SK-N-SH treated with all-trans-retinoic acid at 6 μM for 48 hours (cell line): ENCODE data around the gene SERTAD2.

ENCODE experiments used
- ATAC-seq: fragments of 200-7000 bp; cut with Tn5 transposase; 3 replicates; pipeline ENCODE4 v1.9.1; 2020; ENCODE audit warnings: mild to moderate bottlenecking, moderate library complexity
- ARNTL ChIP-seq: fragments of 450-650 bp; formaldehyde crosslinking; IDR thresholded peaks from 2 replicates; pipeline ENCODE4 v1.5.0; 2020; ENCODE audit warnings: low read depth, mild to moderate bottlenecking, moderate library complexity, borderline replicate concordance
- BACH2 ChIP-seq: fragments of 250-450 bp; sonication (Bioruptor Pico); IDR thresholded peaks from 2 replicates; pipeline ENCODE4 v1.9.0; 2021; ENCODE audit warnings: mild to moderate bottlenecking, borderline replicate concordance
- CSDC2 ChIP-seq: fragments of 250-450 bp; sonication (Bioruptor Pico); IDR thresholded peaks from 2 replicates; pipeline ENCODE4 v1.5.0; 2020; ENCODE audit warnings: mild to moderate bottlenecking, moderate library complexity
- ESRRG ChIP-seq: fragments of 250-450 bp; sonication (Bioruptor Pico); IDR thresholded peaks from 2 replicates; pipeline ENCODE4 v1.6.1; 2021; ENCODE audit warnings: mild to moderate bottlenecking
- GLIS3 ChIP-seq: fragments of 250-450 bp; sonication (Bioruptor Pico); IDR thresholded peaks from 2 replicates; pipeline ENCODE4 v1.5.0; 2020; ENCODE audit warnings: mild to moderate bottlenecking, moderate library complexity
- ISL1 ChIP-seq: fragments of 250-450 bp; sonication (Bioruptor Pico); IDR thresholded peaks from 2 replicates; pipeline ENCODE4 v2.1.2; 2022; ENCODE audit warnings: mild to moderate bottlenecking, moderate library complexity
- OSR1 ChIP-seq: fragments of 250-450 bp; sonication (Bioruptor Pico); IDR thresholded peaks from 2 replicates; pipeline ENCODE4 v1.8.0; 2022; ENCODE audit warnings: moderate library complexity, mild to moderate bottlenecking, inconsistent platforms
- PPARA ChIP-seq: fragments of 250-450 bp; sonication (Bioruptor Pico); IDR thresholded peaks from 2 replicates; pipeline ENCODE4 v1.5.0; 2020; ENCODE audit warnings: mild to moderate bottlenecking, borderline replicate concordance
- SNAI2 ChIP-seq: fragments of 250-450 bp; sonication (Bioruptor Pico); IDR thresholded peaks from 2 replicates; pipeline ENCODE4 v1.5.0; 2020; ENCODE audit warnings: mild to moderate bottlenecking, moderate library complexity
- TCF4 ChIP-seq: fragments of 250-450 bp; sonication (Bioruptor Pico); IDR thresholded peaks from 2 replicates; pipeline ENCODE4 v1.8.0; 2021; ENCODE audit warnings: mild to moderate bottlenecking, moderate library complexity, borderline replicate concordance
- TOX ChIP-seq: fragments of 250-450 bp; sonication (Bioruptor Pico); IDR thresholded peaks from 2 replicates; pipeline ENCODE4 v1.8.0; 2021; ENCODE audit warnings: mild to moderate bottlenecking, moderate library complexity, borderline replicate concordance
- ZC3H10 ChIP-seq: fragments of 250-450 bp; sonication (Bioruptor Pico); IDR thresholded peaks from 2 replicates; pipeline ENCODE4 v1.5.1; 2021; ENCODE audit warnings: mild to moderate bottlenecking, moderate library complexity
- ZFP30 ChIP-seq: fragments of 450-650 bp; formaldehyde crosslinking; IDR thresholded peaks from 2 replicates; pipeline ENCODE4 v1.5.0; 2022; ENCODE audit warnings: mild to moderate bottlenecking, moderate library complexity
- ZNF565 ChIP-seq: fragments of 450-650 bp; formaldehyde crosslinking; conservative IDR thresholded peaks from 2 replicates; pipeline ENCODE4 v1.5.0; 2020; ENCODE audit warnings: low read depth, mild to moderate bottlenecking, moderate library complexity
- ZNF8 ChIP-seq: fragments of 450-650 bp; formaldehyde crosslinking; IDR thresholded peaks from 2 replicates; pipeline ENCODE4 v1.5.0; 2020; ENCODE audit warnings: mild to moderate bottlenecking, moderate library complexity
- TF ChIP-seq, protein P1 (sequence below): fragments of 250-450 bp; sonication (Bioruptor Pico); IDR thresholded peaks from 2 replicates; pipeline ENCODE4 v1.5.1; 2020; ENCODE audit warnings: low read depth, mild to moderate bottlenecking, moderate library complexity
- TF ChIP-seq, protein P2 (sequence below): fragments of 250-450 bp; sonication (Bioruptor Pico); IDR thresholded peaks from 2 replicates; pipeline ENCODE4 v1.5.0; 2020; ENCODE audit warnings: mild to moderate bottlenecking, moderate library complexity
- TF ChIP-seq, protein P3 (sequence below): fragments of 250-450 bp; sonication (Bioruptor Pico); IDR thresholded peaks from 2 replicates; pipeline ENCODE4 v1.8.0; 2020; ENCODE audit warnings: mild to moderate bottlenecking, moderate library complexity, borderline replicate concordance
- TF ChIP-seq, protein P4 (sequence below): fragments of 250-450 bp; sonication (Bioruptor Pico); IDR thresholded peaks from 2 replicates; pipeline ENCODE4 v1.5.1; 2021; ENCODE audit warnings: mild to moderate bottlenecking, moderate library complexity
- TF ChIP-seq, protein P5 (sequence below): fragments of 250-450 bp; sonication (Bioruptor Pico); IDR thresholded peaks from 2 replicates; pipeline ENCODE4 v1.8.0; 2021; ENCODE audit warnings: low read depth, mild to moderate bottlenecking, moderate library complexity, borderline replicate concordance

The SERTAD2 gene

DNA sequence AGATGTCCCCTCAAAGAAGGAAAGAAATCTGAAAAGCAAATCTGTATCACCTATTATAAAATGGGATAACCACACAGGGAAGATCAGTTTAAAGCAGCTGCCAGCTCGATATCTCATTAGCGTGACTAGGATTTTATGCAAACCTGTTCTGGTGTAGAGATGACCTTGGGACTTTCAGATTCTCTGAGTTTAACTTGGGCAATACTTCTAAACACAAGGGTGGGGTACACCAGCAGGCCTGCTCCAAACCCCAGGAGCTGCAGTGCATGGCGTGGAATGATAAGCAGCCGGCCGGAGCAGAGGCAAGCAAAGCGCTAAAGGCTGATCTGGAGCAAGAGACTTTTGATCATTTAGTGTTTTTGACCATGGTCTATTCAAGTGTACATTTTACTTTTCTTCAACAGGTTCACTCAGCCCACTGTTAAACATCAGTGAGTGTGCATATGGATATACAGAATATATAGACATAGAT, 4.7 kb downstream of the SERTAD2 start:
- TF ChIP-seq TOX (CRISPR knock-in tag) (no peak), GLIS3 (CRISPR knock-in tag) (no peak), ISL1 (no peak), PPARA (CRISPR knock-in tag) (no peak), ZNF565 (CRISPR knock-in tag) (no peak), TCF4 (CRISPR knock-in tag) (no peak), ZFP30 (no peak), BACH2 (no peak), OSR1 (CRISPR knock-in tag) (no peak), ZC3H10 (CRISPR knock-in tag) (no peak), ARNTL (no peak), ZNF8 (CRISPR knock-in tag) (no peak)
- TF ChIP-seq, protein P1, sequence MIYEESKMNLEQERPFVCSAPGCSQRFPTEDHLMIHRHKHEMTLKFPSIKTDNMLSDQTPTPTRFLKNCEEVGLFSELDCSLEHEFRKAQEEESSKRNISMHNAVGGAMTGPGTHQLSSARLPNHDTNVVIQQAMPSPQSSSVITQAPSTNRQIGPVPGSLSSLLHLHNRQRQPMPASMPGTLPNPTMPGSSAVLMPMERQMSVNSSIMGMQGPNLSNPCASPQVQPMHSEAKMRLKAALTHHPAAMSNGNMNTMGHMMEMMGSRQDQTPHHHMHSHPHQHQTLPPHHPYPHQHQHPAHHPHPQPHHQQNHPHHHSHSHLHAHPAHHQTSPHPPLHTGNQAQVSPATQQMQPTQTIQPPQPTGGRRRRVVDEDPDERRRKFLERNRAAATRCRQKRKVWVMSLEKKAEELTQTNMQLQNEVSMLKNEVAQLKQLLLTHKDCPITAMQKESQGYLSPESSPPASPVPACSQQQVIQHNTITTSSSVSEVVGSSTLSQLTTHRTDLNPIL (CRISPR knock-in tag), result no peak
- TF ChIP-seq, protein P2, sequence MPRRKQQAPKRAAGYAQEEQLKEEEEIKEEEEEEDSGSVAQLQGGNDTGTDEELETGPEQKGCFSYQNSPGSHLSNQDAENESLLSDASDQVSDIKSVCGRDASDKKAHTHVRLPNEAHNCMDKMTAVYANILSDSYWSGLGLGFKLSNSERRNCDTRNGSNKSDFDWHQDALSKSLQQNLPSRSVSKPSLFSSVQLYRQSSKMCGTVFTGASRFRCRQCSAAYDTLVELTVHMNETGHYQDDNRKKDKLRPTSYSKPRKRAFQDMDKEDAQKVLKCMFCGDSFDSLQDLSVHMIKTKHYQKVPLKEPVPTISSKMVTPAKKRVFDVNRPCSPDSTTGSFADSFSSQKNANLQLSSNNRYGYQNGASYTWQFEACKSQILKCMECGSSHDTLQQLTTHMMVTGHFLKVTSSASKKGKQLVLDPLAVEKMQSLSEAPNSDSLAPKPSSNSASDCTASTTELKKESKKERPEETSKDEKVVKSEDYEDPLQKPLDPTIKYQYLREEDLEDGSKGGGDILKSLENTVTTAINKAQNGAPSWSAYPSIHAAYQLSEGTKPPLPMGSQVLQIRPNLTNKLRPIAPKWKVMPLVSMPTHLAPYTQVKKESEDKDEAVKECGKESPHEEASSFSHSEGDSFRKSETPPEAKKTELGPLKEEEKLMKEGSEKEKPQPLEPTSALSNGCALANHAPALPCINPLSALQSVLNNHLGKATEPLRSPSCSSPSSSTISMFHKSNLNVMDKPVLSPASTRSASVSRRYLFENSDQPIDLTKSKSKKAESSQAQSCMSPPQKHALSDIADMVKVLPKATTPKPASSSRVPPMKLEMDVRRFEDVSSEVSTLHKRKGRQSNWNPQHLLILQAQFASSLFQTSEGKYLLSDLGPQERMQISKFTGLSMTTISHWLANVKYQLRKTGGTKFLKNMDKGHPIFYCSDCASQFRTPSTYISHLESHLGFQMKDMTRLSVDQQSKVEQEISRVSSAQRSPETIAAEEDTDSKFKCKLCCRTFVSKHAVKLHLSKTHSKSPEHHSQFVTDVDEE, result no peak
- TF ChIP-seq, protein P3, sequence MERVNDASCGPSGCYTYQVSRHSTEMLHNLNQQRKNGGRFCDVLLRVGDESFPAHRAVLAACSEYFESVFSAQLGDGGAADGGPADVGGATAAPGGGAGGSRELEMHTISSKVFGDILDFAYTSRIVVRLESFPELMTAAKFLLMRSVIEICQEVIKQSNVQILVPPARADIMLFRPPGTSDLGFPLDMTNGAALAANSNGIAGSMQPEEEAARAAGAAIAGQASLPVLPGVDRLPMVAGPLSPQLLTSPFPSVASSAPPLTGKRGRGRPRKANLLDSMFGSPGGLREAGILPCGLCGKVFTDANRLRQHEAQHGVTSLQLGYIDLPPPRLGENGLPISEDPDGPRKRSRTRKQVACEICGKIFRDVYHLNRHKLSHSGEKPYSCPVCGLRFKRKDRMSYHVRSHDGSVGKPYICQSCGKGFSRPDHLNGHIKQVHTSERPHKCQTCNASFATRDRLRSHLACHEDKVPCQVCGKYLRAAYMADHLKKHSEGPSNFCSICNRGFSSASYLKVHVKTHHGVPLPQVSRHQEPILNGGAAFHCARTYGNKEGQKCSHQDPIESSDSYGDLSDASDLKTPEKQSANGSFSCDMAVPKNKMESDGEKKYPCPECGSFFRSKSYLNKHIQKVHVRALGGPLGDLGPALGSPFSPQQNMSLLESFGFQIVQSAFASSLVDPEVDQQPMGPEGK, result no peak
- TF ChIP-seq, protein P4, sequence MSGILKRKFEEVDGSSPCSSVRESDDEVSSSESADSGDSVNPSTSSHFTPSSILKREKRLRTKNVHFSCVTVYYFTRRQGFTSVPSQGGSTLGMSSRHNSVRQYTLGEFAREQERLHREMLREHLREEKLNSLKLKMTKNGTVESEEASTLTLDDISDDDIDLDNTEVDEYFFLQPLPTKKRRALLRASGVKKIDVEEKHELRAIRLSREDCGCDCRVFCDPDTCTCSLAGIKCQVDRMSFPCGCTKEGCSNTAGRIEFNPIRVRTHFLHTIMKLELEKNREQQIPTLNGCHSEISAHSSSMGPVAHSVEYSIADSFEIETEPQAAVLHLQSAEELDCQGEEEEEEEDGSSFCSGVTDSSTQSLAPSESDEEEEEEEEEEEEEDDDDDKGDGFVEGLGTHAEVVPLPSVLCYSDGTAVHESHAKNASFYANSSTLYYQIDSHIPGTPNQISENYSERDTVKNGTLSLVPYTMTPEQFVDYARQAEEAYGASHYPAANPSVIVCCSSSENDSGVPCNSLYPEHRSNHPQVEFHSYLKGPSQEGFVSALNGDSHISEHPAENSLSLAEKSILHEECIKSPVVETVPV (CRISPR knock-in tag), result no peak
- TF ChIP-seq, protein P5, sequence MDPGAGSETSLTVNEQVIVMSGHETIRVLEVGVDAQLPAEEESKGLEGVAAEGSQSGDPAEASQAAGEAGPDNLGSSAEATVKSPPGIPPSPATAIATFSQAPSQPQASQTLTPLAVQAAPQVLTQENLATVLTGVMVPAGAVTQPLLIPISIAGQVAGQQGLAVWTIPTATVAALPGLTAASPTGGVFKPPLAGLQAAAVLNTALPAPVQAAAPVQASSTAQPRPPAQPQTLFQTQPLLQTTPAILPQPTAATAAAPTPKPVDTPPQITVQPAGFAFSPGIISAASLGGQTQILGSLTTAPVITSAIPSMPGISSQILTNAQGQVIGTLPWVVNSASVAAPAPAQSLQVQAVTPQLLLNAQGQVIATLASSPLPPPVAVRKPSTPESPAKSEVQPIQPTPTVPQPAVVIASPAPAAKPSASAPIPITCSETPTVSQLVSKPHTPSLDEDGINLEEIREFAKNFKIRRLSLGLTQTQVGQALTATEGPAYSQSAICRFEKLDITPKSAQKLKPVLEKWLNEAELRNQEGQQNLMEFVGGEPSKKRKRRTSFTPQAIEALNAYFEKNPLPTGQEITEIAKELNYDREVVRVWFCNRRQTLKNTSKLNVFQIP (CRISPR knock-in tag), result no peak
- ATAC-seq, result no peak

DNA sequence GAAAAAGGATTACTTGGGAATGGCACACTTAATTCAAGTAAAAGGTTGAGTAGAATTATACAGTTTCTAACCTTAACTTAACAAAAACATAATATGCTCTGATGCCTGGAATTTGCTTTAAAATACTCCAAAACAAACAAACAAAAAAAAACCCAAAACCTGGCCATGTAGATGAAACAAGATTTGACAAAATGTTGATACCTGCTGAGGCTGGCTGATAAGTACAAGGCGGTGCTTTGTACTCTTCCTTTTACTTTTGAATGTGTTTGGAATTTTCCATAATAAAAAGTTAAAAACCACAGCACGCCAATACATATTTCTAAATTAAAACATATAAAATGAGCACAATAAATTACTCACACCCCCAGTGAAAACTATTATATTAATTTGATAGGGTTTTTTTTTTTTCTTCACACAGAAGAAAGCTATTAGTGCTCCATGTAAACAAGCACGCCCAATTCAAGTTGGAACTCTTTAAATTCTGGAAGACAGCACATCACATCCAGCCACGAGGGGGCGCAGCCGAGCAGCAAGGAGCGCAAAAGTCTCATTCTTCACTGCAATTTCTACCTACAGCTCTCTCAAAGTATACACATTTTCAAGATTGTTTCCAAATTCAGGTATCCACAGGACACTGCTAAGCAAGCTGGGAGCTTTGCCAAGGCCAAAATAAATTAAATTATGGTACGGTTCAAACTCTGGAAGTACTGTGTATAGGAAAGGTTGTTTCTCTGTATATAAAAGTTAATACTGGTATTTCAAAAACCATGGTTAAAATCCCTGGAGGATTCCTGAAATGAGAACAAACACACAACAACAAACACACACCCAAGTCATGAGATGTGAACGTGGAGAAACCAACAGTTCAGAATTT, 7.5 kb downstream of the SERTAD2 start:
- peak; percentile 65 for ATAC-seq
- no peak for TF ChIP-seq ISL1
- no peak for TF ChIP-seq ZNF8 (CRISPR knock-in tag)
- no peak for TF ChIP-seq ESRRG (CRISPR knock-in tag)
- TF ChIP-seq ZNF565 (CRISPR knock-in tag), result no peak
- TF ChIP-seq BACH2, result no peak
- TF ChIP-seq TOX (CRISPR knock-in tag), result no peak
- TF ChIP-seq ZFP30, result no peak
- TF ChIP-seq CSDC2, result no peak
- TF ChIP-seq SNAI2 (CRISPR knock-in tag), result no peak
- TF ChIP-seq, protein P3, result no peak
- TF ChIP-seq, protein P4 (CRISPR knock-in tag), result no peak
